ENCODE measurements around the gene PDGFC. TPM values are rescaled to one million over a fixed set of nuclear protein-coding genes. Genes with fewer than 3 reads are reported as not detected.

Gene PDGFC
- total and polyA plus RNA-seq, 2 of the 8 experiments (the other 6 are each of a cell fraction or from before 2014, with no cell fraction given), result 0.65 to 2.7 TPM

GRCh38 chr4:157013656-157014055, 42.1 kb upstream of the PDGFC start (continued):
- TF ChIP-seq CHD7 (IDR thresholded peaks at IDR 0.05; ENCODE audit: insufficient replicate concordance, low read length) (no peak), USF2 (IDR thresholded peaks at IDR 0.05; ENCODE audit: low read length) (no peak), RBBP5 (IDR thresholded peaks at IDR 0.05; ENCODE audit: borderline replicate concordance, low read depth, low read length) (no peak), SP2 (IDR thresholded peaks at IDR 0.05; ENCODE audit: low read length) (no peak), BCL11A (IDR thresholded peaks at IDR 0.05; ENCODE audit: low read depth in 2 of 2, low read length in 2 of 2) (no peak), CHD2 (IDR thresholded peaks at IDR 0.05; ENCODE audit: low read length) (no peak), TAF1 (IDR thresholded peaks at IDR 0.05; ENCODE audit: low read depth, low read length) (no peak)
